HL-60 (cell line): Measurements from ENCODE around the gene DNASE1.

Experiments used
- GABPA ChIP-seq: IDR thresholded peaks from 2 replicates; pipeline ENCODE4 v1.6.1; 2012; ENCODE audit warnings: low read depth
- POLR2AphosphoS5 ChIP-seq: IDR thresholded peaks from 2 replicates; pipeline ENCODE4 v1.6.1; 2012; ENCODE audit warnings: low read depth
- TF ChIP-seq, protein P1 (sequence below): IDR thresholded peaks from one replicate; pipeline ENCODE4 v1.5.1; 2011; ENCODE audit warnings: low read length, control low read depth, inconsistent platforms; ENCODE audit not compliant: insufficient read depth

DNA sequence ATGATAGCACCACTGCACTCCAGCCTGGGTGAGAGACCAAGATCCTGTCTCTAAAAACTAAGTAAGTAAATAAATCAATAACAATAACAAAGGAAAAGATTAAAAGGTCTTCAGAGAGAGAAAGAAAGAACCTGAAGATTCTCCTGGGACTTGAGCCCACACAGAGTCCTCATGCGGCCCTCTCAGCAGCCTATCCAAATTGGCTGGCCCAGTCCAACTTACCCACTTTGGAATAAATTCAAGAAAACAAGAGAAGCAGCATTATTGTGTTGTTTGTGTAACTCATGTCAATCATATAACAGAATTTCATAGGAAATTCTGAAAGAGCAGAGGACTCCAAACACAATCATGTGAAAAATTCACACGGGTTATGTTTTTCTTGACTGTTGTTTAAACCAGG is 46.9 kb upstream of the DNASE1 start:
- TF ChIP-seq, protein P1, sequence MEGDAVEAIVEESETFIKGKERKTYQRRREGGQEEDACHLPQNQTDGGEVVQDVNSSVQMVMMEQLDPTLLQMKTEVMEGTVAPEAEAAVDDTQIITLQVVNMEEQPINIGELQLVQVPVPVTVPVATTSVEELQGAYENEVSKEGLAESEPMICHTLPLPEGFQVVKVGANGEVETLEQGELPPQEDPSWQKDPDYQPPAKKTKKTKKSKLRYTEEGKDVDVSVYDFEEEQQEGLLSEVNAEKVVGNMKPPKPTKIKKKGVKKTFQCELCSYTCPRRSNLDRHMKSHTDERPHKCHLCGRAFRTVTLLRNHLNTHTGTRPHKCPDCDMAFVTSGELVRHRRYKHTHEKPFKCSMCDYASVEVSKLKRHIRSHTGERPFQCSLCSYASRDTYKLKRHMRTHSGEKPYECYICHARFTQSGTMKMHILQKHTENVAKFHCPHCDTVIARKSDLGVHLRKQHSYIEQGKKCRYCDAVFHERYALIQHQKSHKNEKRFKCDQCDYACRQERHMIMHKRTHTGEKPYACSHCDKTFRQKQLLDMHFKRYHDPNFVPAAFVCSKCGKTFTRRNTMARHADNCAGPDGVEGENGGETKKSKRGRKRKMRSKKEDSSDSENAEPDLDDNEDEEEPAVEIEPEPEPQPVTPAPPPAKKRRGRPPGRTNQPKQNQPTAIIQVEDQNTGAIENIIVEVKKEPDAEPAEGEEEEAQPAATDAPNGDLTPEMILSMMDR: no peak
- no peak for TF ChIP-seq POLR2AphosphoS5
- TF ChIP-seq GABPA: no peak
